Vagina (tissue), 2 donors: ENCODE measurements around the gene EIF1.

Source experiments
- CTCF ChIP-seq, 3 experiments: fragments of 450-650 bp in 2 of 3; fragments of 200-600 bp in 1 of 3; sonication (generic) in 1 of 3; IDR thresholded peaks; one replicate each; pipeline ENCODE4 v1.5.1; 2017 to 2019; ENCODE audit warnings: antibody characterized with exemption in 3 of 3, mild to moderate bottlenecking in 2 of 3, moderate library complexity in 2 of 3
- POLR2A ChIP-seq, 2 donors: fragments of 450-650 bp; IDR thresholded peaks; one replicate each; pipeline ENCODE4 v1.6.1; 2017; ENCODE audit warnings: antibody characterized with exemption in 2 of 2, mild to moderate bottlenecking in 2 of 2, moderate library complexity in 2 of 2

- no peak for TF ChIP-seq POLR2A (IDR thresholded peaks at IDR 0.05)
- no peak for TF ChIP-seq CTCF (IDR thresholded peaks at IDR 0.05)
These were observed 50.1 kb downstream of the EIF1 start for GRCh38 chr17:41738801-41739112.
